ENCODE data around the gene DPP8.

DNA sequence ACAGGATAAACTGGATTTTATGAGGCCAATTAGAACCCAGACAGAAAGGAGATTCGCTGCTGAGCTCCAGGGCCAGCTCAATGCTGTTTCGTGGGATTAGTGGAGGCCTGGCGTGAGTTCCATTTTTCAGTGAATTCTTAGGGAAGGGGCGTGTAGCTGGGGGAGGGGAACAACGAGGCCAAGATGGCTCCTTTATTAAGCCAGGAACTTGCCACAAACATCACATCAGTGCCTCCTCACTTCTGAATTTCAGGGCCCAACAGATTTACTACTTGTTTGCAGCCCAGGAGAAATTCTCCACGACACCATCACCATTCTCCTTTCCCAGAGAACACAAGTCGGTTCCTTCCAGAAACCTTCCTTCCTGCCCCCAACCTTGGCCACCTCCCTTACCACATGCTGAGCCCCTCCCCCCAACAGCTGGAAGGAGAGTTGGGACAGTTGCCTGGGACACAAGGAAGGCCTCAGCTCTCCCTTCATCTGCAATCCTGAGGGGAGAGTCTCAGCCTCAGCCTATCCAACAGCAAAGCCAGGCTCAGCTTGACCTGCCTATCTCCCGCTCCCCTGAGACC is 100.6 kb downstream of the DPP8 start:
- TF ChIP-seq, protein P1, sequence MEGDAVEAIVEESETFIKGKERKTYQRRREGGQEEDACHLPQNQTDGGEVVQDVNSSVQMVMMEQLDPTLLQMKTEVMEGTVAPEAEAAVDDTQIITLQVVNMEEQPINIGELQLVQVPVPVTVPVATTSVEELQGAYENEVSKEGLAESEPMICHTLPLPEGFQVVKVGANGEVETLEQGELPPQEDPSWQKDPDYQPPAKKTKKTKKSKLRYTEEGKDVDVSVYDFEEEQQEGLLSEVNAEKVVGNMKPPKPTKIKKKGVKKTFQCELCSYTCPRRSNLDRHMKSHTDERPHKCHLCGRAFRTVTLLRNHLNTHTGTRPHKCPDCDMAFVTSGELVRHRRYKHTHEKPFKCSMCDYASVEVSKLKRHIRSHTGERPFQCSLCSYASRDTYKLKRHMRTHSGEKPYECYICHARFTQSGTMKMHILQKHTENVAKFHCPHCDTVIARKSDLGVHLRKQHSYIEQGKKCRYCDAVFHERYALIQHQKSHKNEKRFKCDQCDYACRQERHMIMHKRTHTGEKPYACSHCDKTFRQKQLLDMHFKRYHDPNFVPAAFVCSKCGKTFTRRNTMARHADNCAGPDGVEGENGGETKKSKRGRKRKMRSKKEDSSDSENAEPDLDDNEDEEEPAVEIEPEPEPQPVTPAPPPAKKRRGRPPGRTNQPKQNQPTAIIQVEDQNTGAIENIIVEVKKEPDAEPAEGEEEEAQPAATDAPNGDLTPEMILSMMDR (IDR thresholded peaks at IDR 0.05; ENCODE audit: low read depth, low read length, missing input control) = no peak
- TF ChIP-seq EGR1 (IDR thresholded peaks at IDR 0.05; ENCODE audit: low read depth in 2 of 2) = no peak
- TF ChIP-seq, protein P2, sequence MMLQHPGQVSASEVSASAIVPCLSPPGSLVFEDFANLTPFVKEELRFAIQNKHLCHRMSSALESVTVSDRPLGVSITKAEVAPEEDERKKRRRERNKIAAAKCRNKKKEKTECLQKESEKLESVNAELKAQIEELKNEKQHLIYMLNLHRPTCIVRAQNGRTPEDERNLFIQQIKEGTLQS (IDR thresholded peaks at IDR 0.05) = no peak
- TF ChIP-seq, protein P3, sequence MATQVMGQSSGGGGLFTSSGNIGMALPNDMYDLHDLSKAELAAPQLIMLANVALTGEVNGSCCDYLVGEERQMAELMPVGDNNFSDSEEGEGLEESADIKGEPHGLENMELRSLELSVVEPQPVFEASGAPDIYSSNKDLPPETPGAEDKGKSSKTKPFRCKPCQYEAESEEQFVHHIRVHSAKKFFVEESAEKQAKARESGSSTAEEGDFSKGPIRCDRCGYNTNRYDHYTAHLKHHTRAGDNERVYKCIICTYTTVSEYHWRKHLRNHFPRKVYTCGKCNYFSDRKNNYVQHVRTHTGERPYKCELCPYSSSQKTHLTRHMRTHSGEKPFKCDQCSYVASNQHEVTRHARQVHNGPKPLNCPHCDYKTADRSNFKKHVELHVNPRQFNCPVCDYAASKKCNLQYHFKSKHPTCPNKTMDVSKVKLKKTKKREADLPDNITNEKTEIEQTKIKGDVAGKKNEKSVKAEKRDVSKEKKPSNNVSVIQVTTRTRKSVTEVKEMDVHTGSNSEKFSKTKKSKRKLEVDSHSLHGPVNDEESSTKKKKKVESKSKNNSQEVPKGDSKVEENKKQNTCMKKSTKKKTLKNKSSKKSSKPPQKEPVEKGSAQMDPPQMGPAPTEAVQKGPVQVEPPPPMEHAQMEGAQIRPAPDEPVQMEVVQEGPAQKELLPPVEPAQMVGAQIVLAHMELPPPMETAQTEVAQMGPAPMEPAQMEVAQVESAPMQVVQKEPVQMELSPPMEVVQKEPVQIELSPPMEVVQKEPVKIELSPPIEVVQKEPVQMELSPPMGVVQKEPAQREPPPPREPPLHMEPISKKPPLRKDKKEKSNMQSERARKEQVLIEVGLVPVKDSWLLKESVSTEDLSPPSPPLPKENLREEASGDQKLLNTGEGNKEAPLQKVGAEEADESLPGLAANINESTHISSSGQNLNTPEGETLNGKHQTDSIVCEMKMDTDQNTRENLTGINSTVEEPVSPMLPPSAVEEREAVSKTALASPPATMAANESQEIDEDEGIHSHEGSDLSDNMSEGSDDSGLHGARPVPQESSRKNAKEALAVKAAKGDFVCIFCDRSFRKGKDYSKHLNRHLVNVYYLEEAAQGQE (IDR thresholded peaks at IDR 0.05) = no peak
- TF ChIP-seq, protein P4, sequence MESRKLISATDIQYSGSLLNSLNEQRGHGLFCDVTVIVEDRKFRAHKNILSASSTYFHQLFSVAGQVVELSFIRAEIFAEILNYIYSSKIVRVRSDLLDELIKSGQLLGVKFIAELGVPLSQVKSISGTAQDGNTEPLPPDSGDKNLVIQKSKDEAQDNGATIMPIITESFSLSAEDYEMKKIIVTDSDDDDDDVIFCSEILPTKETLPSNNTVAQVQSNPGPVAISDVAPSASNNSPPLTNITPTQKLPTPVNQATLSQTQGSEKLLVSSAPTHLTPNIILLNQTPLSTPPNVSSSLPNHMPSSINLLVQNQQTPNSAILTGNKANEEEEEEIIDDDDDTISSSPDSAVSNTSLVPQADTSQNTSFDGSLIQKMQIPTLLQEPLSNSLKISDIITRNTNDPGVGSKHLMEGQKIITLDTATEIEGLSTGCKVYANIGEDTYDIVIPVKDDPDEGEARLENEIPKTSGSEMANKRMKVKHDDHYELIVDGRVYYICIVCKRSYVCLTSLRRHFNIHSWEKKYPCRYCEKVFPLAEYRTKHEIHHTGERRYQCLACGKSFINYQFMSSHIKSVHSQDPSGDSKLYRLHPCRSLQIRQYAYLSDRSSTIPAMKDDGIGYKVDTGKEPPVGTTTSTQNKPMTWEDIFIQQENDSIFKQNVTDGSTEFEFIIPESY (IDR thresholded peaks at IDR 0.05) = no peak
- TF ChIP-seq, protein P5, sequence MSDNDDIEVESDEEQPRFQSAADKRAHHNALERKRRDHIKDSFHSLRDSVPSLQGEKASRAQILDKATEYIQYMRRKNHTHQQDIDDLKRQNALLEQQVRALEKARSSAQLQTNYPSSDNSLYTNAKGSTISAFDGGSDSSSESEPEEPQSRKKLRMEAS (IDR thresholded peaks at IDR 0.05) = no peak
- no peak for TF ChIP-seq RXRA (IDR thresholded peaks at IDR 0.05)

All from liver (tissue), 3 donors.